ENCODE results near the gene PTPRD.

Gene PTPRD

DNA sequence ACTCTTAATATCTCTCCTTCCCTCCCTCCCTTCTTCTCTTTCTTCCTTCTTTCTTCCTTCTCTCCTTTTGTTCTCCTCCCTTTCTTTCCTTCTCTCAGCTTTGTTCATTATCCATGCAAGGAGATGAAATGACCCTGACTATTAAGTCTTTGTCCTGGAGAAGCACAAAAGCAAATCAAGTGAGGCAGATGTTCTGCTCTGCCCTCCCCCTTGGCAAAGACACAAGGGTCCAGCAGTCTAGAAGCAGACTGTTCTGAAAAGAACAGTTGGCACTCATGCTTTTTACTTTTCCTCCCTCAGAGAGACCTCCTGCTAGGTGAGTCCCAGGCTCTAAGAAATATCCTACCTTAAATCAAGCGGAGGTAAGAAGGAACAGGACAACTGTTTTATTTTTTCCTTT is 1745.7 kb downstream of the PTPRD start:
- DNase-seq (ENCODE audit: low read depth, low spot score) = no peak

DNA sequence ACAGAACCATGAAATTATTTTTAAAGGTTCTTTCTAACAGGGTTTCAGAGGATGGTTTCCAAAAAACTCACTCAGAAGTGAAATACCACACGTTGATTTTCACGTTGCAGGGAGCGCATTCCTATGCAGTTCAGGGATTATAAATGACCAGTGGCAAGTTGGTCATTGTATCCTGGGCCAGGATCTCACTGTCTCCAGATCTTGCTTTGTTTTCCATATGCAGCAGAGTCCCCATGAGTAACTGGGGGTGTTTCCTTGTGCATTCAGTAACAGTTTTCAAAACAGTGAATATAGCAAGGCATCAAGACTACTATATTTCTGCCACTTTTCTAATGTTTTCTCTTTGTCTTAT is 1748.3 kb downstream of the PTPRD start:
- DNase-seq (ENCODE audit: low read depth, low spot score) = no peak

DNA sequence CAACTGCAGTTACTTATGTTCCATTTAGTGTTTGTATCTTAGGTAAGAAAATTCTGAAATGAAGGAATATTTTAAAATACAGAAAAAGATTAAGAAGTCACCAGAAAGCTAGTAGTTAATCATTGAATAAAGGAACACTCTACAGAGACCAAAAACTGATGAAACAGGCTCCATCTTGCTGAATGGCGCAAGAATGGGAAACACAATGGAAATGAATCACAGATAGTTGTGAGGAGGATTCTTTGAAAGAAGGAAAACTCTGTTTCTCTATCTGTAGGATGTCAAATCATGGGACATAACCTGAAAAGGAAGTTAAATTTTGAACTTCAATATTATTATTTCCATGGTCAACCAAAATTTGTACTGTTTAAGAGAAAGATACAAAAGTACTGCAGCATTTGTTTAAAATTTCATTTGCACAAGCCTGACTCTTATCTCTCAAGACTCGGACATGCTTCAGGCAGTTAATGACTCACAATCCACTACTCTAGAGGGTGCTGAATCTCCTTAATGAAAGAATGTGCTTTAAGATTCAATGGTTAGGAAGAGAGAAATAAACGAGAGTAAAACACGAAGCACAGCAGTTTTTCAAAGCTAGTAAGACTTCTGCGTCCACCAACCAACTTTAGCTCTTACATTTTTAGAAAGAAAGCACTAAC is 1748.8 kb downstream of the PTPRD start:
- DNase-seq (ENCODE audit: low read depth, low spot score) = no peak

DNA sequence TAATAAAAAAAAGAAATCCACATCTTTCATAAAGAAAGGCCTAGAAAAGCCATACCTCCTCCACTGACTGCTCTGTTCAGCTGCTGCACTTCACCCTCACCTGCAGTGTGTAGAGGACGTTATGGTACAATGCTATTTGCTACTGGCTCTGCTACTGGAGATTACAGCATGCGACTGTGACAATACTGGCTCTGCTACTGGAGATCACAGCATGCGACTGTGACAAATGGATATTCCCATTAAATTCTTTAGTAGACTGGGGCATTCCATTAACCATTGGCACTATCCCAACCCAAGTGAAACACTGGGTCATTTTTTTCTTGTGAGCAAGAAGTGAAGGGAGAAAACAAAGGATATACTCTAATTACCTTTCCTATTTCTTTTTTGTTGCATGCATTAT is 1749.7 kb downstream of the PTPRD start:
- no peak for DNase-seq (ENCODE audit: low read depth, low spot score)

DNA sequence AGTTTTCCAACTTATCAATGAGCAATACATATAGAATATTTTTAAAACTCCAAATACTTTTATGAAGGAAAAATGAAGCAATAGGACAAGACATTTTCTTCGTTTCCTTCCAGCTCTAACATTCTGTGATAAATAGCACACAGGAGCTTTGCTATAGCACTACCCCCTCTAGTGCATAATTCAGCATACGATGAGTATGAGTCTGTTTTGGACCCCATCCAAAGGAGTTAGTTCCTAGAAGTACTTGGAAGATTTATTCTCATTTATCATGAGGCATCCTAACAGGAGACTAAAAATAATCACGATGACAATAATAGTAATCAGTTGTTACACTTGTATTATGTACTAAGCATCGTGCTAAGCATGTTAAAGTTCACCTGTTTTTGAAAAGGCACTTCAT is 1751.9 kb downstream of the PTPRD start:
- DNase-seq (ENCODE audit: low read depth, low spot score) = no peak

DNA sequence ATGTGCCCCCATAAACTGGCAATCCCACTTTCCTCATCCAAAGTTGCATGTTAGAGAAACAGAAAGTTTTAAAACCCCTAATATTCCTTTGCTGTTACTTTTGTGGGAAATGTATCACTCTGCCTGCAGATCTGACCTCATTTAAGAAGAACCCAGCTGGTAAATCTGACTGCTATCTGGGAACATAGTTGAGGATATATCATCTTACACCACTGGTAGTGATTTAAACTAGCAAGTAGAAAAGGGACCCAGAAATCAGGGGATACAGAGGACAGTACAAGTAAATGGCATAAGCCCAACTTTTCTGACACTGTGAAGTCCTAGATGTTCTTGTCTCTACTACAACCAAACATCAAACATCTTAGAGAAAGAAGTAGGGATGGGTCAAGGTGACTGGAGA is 1752.7 kb downstream of the PTPRD start:
- DNase-seq (ENCODE audit: low read depth, low spot score) = no peak

DNA sequence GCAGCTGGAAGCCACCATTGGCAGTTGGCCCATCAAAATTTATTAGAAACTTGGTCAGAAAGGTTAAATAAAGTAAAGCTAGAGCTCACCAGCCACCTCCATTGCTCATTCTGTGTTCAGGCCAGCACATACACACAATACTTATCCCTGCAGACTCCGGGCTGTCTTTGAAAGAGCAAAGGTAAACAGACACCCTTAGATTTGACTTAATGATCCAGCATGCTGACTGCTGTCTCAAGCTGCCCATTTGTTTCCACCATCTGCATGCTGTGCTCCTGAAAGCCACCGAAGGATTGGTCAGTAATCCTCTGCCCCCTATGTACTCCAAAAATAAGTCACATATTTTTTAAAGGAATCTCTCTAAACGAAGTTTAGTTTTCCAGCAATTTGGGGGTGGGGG is 1753.4 kb downstream of the PTPRD start:
- no peak for DNase-seq (ENCODE audit: low read depth, low spot score)

DNA sequence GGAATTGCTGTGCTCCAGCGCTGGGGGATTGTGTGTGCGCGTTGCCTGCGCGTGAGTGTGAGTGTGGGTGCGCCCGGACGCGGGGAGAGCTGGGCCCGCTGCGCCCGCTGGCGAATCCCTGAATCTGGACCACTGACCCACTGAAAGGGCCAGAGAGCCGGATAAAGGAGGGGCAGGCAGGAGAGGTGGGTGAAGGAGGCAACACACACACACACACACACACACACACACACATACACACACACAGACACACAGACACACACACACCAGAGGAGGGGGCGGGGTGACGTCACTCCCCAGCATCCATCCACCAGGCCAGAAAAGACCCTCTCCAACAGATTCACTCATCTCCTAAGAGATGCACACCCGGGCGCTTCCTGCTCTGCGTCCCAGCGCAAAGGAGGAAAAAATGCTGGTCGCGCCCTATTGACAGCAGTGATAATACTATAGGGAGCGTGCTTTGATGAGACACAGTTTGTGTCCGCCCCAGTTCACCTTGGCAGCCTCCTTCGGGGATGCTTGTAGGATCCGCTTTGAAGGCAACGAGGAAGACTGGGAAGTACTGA is 1754.1 kb downstream of the PTPRD start:
- DNase-seq (ENCODE audit: low read depth, low spot score) = no peak

DNA sequence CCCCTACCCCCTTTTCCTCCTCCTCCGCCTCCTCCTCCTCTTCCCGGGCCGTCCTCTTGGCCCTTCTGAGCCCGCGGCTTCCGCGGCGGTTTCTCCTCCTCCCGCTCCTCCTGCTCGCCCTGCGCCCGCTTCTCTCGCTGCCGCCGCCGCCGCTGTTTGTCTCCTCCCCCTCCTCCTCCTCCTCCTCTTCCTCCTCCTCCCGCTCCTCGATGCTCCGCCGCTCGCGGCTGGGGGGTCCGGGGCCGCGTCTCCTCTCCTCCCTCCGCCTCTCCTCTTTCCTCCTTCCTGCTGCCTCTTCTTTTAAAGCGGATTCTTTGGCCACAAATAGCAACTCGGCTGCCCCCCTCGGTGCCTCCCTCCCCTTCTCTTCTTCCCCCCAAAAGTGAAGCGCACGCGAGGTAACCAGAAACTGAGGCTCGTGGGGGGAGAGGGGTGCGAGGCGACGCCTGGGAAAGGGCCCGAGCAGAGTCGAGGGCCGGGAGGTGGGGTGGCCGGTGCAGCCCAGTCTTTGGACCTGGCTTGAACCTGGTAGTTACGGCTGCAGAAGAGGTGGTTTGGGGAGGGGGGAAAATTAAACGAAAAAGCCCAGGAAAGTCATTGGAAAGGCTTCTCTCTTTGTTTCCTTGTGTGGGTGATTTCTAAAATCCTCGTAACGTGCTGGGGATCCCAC is 1754.7 kb downstream of the PTPRD start:
- DNase-seq (ENCODE audit: low read depth, low spot score) = no peak

DNA sequence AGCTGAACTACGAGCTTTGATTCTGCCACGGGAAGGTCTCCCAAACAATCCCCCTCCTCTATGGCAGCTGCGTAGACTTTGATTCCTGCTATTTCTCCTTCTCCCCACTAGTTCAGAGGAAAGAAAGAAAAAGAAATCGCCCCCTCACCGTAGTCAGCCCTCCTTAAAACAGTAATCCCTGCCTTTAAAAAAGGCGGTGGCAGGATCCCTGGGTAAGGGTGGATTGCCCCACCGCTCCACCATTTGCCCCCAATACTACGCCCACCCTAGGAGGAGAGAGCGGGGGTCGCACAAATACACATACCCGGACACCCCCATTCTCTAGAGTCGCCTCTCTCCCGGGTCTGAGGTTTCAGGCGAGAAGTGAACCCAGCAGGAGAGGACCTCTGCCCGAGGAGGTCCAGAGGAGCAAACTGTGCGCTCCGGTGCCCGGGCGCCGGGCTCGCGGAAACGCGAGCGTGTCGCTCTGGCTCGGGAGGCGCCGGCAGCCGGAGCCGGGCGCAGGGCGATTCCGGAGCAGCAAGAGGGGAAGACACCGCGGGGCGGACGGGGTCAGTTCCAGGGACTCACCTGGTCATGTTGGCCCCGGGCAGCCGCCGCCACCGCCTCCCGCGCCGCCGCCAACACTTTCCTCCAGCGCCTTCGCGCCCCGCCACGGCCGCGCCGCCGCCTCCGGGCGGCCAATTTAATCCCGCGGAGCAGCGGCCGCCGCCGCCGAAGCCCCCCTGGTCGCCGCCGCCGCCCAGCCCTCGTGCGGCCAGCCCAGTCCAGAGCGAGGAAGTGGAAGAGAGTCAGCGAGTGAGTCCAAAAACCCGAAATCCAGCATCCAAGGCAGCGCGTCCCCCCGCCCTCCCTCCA is 1755.5 kb downstream of the PTPRD start:
- no peak for DNase-seq (ENCODE audit: low read depth, low spot score)

DNA sequence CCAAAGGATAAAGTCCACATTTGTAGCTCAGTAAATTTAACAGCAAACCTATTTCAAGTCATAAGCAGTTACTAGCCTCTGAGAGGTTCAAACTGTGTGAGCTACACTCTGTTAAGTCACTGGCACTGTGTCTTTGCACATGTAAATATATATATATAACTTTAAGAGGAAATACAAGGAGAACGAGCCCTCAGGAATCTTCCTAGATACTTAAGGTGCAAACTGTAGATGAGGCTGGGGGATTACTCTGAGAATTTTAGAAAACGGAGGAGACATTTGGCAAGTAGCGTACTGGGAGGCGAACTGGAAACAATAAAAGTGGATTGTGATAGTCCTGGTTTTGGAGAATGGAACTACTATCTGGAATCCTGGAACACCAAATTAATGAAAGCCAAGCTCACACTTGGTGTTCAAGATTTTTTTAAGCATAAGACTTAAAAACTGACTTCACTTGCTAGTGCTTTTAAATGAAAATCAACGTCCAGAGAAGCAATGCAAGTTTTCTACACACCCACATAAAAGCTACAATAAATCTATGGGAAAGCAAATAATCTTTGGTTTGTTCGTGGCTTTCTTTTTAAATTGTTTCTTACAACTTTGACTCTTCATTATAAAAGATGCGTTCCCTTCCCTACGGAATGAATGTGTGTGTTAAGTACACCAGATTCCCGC is 1756.3 kb downstream of the PTPRD start:
- DNase-seq (ENCODE audit: low read depth, low spot score) = no peak

DNA sequence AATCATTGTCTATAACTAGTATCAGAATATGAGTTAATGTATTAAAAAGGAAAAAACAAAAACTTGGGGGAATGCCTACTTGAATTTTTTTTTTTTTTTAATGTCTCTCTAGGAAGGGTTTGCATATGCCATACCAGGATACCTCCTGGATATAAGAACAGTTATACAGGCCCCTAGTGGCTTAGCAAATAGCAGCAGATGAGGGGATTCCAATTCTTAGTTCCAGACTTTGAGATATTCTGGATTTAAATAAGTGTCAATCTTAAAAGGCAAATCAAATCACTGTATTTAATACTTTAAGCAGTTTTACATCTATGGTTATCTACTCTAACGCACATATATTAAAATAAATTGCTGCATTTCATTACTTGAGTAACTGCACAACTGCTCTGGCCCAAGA is 1757.8 kb downstream of the PTPRD start:
- no peak for DNase-seq (ENCODE audit: low read depth, low spot score)

DNA sequence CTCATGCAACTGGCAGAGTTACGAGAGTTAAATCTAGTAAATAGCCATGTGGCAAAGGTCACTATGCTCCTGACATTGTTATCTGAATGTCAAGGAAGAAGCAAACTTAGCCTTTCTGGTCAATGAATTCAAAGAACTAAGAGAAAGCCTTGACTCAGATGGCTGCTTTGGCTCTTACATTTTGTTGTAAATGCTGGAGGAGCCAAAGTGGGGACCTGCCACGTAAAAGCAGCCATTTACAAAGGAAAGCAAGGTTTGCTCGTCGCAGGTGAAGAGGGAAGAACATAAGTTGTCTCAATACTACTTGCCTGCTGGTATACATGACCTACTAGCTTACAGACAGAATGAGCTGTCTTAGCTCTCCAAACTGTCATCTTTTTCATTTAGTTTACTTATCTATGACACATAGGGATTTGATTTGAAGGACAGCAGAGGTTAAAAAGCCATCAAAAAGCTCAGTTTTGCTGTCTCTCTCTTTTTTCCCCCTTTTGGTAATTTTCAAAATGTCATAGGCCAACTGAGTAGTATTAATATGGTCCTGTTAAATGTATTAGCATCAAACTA is 1760.4 kb downstream of the PTPRD start:
- no peak for DNase-seq (ENCODE audit: low read depth, low spot score)

DNA sequence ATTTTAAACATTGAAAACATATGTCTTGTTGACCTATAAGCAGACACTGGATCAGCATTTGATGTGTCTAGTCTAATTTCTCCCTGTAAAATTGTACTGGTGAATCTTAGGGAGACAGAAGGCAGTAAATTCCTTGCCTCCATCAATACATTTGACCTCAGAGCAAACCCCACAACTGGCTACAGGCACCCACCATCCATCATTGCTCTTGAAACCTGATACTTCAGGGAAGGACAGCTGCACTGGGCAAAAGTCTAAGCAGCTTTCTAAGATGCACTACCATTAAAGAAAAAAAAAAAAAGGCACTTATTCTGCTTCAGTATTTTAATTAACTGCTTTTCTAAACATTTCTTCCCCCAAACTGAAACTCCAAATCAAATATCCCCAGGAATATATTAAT is 1761.9 kb downstream of the PTPRD start:
- DNase-seq (ENCODE audit: low read depth, low spot score) = no peak

DNA sequence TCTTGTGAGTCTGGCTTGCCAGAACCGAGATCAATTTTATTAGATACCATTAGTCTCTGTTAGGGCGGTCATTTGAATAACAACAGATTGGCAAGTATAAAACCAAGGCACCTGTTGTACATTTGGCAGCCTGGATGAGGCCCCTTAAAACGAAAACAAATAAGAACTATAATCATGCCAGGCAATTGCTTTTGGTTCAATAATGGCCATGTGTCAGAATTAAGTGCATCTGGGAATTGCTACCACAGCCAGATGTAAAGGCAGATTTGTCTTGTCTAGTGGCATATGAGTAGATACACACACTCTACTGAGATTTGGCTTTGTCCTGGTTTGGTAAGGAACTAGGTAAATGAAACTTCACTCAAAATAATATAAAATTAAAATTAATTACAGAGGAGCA is 1767.0 kb downstream of the PTPRD start:
- no peak for DNase-seq (ENCODE audit: low read depth, low spot score)

DNA sequence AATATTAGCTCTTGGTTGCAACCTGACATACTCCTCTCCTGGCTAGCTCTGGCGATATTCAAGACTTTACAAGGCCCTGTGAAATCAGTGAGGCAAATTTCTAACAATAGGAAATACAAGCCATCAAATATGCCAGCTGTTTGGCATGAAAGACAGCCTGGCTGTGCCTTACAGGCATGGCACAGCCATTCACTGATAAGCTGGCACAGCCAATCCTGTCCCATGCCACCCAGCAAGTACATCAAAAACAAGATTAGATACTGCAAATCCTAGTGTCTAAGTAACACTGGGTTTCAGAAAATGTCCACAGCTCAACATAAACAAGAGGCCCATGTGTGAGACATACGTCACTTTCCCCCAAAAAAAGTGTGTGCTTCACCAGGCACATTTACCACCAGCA is 1767.4 kb downstream of the PTPRD start:
- no peak for DNase-seq (ENCODE audit: low read depth, low spot score)

DNA sequence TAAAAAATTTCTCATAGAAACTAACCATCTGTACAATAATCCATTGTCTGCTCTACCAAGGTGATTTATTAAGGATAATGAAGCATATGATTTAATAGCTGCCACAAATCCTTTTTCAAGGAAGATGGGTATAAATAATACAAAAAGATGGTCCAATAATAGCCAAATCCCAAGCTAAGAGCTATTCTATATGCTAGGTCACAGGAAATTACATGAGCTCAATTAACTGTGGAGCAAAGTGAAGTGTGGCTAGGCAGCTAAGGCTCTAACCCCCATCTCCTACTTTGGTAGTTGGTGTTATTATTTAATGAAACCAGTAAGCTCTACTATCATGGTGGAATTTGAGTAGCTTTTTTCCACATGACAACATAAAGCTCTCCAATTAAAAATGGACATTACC is 1768.3 kb downstream of the PTPRD start:
- DNase-seq (ENCODE audit: low read depth, low spot score) = no peak

DNA sequence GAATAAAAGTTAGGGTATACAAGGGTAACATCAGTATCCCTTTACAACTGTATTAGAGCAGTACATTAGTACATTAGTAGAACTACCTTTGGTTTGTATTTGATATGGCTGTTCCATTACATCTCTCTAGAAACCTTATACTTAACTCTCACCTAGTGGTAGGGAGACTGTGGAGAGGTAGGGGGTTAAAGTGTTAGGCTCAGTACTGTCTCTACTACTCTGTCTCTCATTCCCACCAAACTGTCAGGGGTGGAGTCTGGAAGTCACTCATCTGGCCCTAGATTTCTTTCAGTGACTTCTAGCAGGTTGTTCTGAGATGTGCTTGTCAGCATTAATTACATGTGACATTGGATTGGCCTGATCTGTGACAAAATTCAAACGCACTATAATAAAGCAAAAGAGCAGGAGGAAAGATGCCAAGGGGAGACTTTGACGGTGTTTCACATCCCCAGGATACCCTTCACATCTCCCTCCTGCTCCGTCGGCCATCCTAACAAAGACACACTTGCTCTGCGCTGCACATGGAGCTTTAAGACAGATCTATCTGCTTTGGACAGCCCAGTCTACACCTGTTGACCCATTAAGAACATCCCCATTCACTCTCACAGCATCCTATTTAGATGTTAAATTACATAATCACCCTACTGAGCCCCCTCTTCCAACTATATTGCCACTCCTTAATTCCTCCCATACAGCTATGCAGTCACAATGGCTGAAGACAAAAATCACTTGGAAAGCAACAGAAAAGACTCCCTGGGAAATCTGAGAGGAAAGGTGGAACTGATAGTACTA is 1770.2 kb downstream of the PTPRD start:
- DNase-seq (ENCODE audit: low read depth, low spot score) = no peak

DNA sequence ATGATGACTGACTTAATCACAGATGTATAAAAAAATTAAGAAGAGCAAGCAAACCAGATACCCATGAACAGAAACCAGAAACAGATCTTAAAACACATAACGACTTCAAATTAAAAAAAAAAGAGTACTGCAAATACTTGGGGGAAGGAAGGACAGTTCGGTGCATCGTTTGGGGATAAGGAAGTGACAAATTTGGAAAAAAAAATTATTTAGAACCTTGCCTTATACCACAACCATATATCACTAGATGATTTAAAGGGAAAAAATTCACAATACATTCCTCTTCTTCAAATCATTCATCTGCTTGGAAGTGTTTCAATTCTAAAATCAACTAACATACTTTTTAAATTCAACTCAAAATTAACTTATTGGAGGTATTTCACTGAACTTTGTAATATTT is 1774.7 kb downstream of the PTPRD start:
- DNase-seq (ENCODE audit: low read depth, low spot score) = no peak

DNA sequence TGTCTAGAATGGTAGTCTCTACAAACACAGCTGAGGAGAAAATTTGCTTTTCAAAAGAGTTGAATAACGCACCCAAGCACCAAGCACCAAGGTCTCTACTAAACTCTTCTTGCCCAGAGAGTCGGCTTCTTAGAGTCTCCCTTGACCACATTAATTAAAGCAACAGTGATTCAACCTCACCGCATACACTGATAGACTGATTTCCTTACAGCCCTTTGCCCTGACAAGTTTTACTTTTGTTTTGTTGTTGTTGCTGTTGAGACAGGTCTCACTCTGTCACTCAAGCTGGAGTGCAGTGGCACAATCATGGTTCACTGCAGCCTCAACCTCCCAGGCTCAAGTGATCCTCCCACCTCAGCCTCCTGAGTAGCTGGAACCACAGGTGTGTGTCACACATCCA is 1777.5 kb downstream of the PTPRD start:
- DNase-seq (ENCODE audit: low read depth, low spot score) = no peak

DNA sequence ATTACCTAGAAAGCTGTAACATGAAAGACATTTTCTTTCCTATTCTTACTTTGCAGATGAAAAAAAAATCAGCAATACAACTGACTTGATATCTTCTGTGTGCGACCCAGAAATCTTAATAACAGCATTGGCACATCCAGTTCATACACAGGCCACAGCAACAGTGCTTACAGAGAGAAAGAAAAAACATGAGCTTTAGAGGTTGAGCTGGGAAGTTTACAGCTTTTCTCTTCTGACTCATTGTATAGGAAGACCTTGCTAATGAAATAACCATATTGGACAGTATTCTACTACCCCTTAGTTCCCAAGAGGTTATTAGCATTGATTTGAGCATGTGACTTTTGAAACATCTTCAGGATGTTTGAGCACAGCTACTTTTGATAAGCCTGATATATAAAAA is 1779.8 kb downstream of the PTPRD start:
- no peak for DNase-seq (ENCODE audit: low read depth, low spot score)
